ENCODE measurements around the gene C8G.

Gene C8G

GRCh38 chr9:136920734-136921231 is 24.3 kb upstream of the C8G start:
- FAIRE-seq: no peak

GRCh38 chr9:136921307-136921706 is 23.7 kb upstream of the C8G start:
- FAIRE-seq: no peak

GRCh38 chr9:136921718-136922117 is 23.3 kb upstream of the C8G start:
- no peak for FAIRE-seq

GRCh38 chr9:136922540-136922939 is 22.5 kb upstream of the C8G start:
- no peak for FAIRE-seq

GRCh38 chr9:136923881-136924280 is 21.2 kb upstream of the C8G start:
- no peak for FAIRE-seq

- FAIRE-seq: no peak
Measured at GRCh38 chr9:136925414-136926153, 19.5 kb upstream of the C8G start.

GRCh38 chr9:136926154-136926704 is 18.8 kb upstream of the C8G start:
- no peak for FAIRE-seq

GRCh38 chr9:136926749-136927148 is 18.3 kb upstream of the C8G start:
- FAIRE-seq: no peak

GRCh38 chr9:136927343-136928271 is 17.4 kb upstream of the C8G start:
- FAIRE-seq: no peak

- FAIRE-seq: no peak
Measured at GRCh38 chr9:136928591-136928990, 16.5 kb upstream of the C8G start.

- no peak for FAIRE-seq
Measured at GRCh38 chr9:136930014-136930413, 15.0 kb upstream of the C8G start.

GRCh38 chr9:136931611-136932130 is 13.4 kb upstream of the C8G start:
- FAIRE-seq: no peak

- no peak for FAIRE-seq
Measured at GRCh38 chr9:136934277-136934676, 10.8 kb upstream of the C8G start.

- no peak for FAIRE-seq
Measured at GRCh38 chr9:136935651-136936050, 9.4 kb upstream of the C8G start.

- no peak for FAIRE-seq
Measured at GRCh38 chr9:136936645-136937170, 8.3 kb upstream of the C8G start.

- no peak for FAIRE-seq
Measured at GRCh38 chr9:136937186-136938001, 7.6 kb upstream of the C8G start.

GRCh38 chr9:136939431-136939995 is 5.5 kb upstream of the C8G start:
- FAIRE-seq: no peak

- FAIRE-seq: no peak
Measured at GRCh38 chr9:136939996-136940525, 5.0 kb upstream of the C8G start.

GRCh38 chr9:136940526-136941230 is 4.4 kb upstream of the C8G start:
- FAIRE-seq: no peak

- FAIRE-seq: no peak
Measured at GRCh38 chr9:136941231-136942111, 3.6 kb upstream of the C8G start.
